Measurements from ENCODE around the gene RP2.
A peak's percentile ranks its signal among the peaks of the same experiment; 100 is the strongest.

RP2 gene

GRCh38 chrX:46849933-46850332 lies 13.1 kb downstream of the RP2 start:
- no peak for DNase-seq

- no peak for DNase-seq
Observed at GRCh38 chrX:46850771-46851170, 13.9 kb downstream of the RP2 start.

GRCh38 chrX:46856483-46856882 lies 19.6 kb downstream of the RP2 start:
- no peak for DNase-seq

- no peak for DNase-seq
Observed at GRCh38 chrX:46860557-46860956, 23.7 kb downstream of the RP2 start.

- DNase-seq, result no peak
Observed at GRCh38 chrX:46863072-46863471, 26.2 kb downstream of the RP2 start.

GRCh38 chrX:46864606-46865005 lies 27.8 kb downstream of the RP2 start:
- no peak for DNase-seq

GRCh38 chrX:46865281-46865680 lies 28.4 kb downstream of the RP2 start:
- DNase-seq, result no peak

- DNase-seq, result no peak
Observed at GRCh38 chrX:46866726-46867125, 29.9 kb downstream of the RP2 start.

GRCh38 chrX:46873746-46874145 lies 36.9 kb downstream of the RP2 start:
- no peak for DNase-seq

- no peak for DNase-seq
Observed at GRCh38 chrX:46876901-46877300, 40.1 kb downstream of the RP2 start.

- no peak for DNase-seq
Observed at GRCh38 chrX:46882266-46882665, 45.4 kb downstream of the RP2 start.

- no peak for DNase-seq
Observed at GRCh38 chrX:46884799-46885198, 48.0 kb downstream of the RP2 start.

GRCh38 chrX:46898207-46898606 lies 61.4 kb downstream of the RP2 start:
- no peak for DNase-seq

GRCh38 chrX:46903458-46904242 lies 66.8 kb downstream of the RP2 start:
- peak; percentile 63 for DNase-seq

- DNase-seq, result no peak
Observed at GRCh38 chrX:46904626-46905025, 67.8 kb downstream of the RP2 start.

GRCh38 chrX:46910415-46910814 lies 73.6 kb downstream of the RP2 start:
- no peak for DNase-seq

- DNase-seq, result peak; percentile 18
Observed at GRCh38 chrX:46912098-46912602, 75.3 kb downstream of the RP2 start, which contains the start of gene JADE3. TSS of gene JADE3 (plus strand) at chrX:46912421. CDS start at chrX:46984895, 72,474 bp downstream.

GRCh38 chrX:46912603-46913491 lies 76.0 kb downstream of the RP2 start:
- DNase-seq, result peak; percentile 35

- DNase-seq, result no peak
Observed at GRCh38 chrX:46913667-46914066, 76.8 kb downstream of the RP2 start.

- DNase-seq, result no peak
Observed at GRCh38 chrX:46916273-46916672, 79.4 kb downstream of the RP2 start.

GRCh38 chrX:46917622-46918021 lies 80.8 kb downstream of the RP2 start:
- DNase-seq, result no peak

GRCh38 chrX:46918434-46918833 lies 81.6 kb downstream of the RP2 start:
- no peak for DNase-seq

GRCh38 chrX:46920235-46920634 lies 83.4 kb downstream of the RP2 start:
- DNase-seq, result no peak

- DNase-seq, result no peak
Observed at GRCh38 chrX:46922611-46923010, 85.8 kb downstream of the RP2 start.
